NCI-H2227 (cell line): ENCODE results near the gene CHDH.

Experiments used
- DNase-seq: peaks from one replicate; lab custom pipeline; 2025; ENCODE audit not compliant: unreplicated experiment; lab: John Stamatoyannopoulos, UW

CHDH gene

GRCh38 chr3:53809764-53810400 is 36.3 kb downstream of the CHDH start:
- DNase-seq, result no peak

- no peak for DNase-seq
Observed at GRCh38 chr3:53809267-53809666, 37.0 kb downstream of the CHDH start.

DNA sequence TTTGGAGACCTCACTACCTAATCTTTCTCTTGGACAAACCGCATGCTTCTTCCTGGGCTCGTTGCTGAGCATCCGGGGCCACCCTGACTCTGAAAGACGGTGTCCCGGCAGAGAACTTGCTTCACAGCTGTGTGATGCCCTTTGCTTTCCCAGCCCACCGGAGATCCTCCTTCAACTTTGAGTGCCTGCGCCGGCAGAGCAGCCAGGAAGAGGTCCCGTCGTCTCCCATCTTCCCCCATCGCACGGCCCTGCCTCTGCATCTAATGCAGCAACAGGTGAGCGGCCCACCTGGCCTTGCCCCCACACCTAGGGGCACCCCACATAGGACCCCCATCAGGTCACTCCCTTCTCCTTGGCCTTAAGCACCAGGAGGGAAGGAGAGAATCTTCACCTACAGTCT is 37.7 kb downstream of the CHDH start:
- DNase-seq, result no peak

DNA sequence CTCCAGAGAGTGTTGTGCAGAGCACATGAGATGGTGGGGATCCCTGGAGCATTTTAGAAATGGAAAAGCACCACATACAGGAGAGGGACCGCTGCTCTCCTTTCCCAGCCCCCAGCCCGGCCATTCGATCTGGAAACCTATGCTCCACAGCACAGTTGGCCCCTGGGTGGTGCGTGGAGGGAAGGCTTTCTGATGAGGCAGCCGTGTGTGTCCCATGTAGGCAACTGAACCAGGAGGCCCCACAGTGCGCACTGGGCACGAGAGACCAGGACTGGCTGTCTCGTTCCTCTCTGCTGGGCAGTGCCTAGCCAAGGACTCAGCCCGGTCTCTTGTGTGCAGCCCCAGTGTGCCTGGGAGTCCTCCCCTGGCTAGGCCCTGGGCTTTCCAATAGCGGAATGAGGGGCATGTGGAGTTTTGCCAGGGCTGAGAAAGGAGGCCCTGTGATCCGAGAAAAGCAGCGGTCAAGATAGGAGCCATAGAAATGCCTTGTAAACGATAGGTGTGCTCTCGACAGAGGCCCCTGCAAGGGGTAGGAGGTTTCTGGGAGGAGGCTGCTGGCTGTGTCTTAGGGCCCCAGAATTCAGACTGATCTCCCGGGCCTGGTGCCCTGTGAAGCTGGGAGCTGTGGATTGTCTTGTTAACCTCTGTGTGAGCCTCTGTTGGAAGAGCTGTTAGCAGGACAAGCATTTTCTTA is 39.0 kb downstream of the CHDH start:
- DNase-seq, result no peak

DNA sequence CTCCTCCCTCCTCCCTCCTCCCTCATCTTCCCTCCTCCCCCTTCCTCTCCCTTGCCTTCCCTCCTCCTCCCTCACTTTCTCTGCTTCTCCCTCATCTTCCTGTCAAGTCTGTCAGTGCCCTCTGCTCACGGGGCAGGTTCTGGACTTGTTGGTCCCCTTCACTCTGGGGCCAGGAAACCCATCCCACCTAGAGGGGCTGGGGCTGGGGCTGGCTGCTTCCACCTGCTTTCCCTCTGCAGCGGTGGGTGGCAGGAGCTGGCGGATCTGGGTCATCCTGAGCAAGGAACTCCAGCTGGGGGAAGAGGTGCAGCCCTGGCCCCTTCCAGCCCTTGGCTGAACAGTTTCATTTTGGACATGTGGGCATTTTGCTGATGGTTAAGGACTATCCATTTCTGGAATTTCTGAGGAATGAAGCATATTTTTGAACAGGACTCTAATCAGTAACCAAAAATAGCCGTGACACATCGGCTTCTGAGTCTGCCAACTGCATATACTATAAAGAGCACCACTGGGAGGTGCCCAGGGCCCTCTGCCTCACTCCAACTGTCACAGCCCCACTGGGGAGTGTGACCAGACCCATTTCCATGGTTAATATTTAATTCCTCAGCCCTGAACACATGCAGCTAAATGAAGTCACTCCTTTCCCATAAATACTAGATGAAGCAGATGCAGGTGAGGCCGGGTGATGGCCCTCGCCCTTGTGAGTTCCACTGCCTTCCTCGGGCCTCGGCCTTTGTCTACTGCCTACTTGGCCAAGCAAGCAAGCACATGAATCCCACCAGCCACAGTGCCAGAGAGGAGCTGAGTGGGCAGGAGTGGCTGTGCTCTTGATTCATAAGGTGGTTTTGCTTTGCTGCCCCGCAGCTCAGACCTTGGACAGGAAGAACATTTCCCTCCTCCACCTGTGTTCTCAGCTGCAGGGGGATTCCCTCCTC is 39.8 kb downstream of the CHDH start:
- no peak for DNase-seq

DNA sequence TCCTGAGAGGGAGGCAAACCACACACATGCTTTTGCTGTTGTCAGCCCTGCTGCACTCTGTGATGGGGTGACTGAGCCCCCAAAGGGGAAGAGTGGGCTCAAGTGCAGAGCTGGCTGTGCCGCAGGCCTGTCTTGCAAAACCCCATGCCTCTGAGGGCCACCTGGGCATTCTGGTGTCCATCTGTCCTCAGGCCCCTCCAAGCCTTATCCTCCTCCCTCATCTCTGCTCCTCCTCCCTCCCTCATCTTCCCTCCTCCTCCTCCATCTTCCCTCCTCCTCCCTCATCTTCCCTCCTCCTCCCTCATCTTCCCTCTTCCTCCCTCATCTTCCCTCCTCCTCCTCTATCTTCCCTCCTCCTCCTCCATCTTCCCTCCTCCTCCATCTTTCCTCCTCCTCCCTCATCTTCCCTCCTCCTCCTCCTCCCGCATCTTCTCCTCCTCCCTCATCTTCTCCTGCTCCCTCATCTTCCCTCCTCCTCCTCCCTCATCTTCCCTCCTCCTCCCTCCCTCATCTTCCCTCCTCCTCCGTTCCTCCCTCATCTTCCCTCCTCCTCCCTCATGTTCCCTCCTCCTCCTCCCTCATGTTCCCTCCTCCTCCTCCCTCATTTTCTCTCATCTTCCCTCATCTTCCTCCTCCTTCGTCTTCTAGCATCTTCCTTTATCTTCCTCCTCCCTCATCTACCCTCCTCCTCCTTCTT is 40.6 kb downstream of the CHDH start:
- DNase-seq, result no peak

DNA sequence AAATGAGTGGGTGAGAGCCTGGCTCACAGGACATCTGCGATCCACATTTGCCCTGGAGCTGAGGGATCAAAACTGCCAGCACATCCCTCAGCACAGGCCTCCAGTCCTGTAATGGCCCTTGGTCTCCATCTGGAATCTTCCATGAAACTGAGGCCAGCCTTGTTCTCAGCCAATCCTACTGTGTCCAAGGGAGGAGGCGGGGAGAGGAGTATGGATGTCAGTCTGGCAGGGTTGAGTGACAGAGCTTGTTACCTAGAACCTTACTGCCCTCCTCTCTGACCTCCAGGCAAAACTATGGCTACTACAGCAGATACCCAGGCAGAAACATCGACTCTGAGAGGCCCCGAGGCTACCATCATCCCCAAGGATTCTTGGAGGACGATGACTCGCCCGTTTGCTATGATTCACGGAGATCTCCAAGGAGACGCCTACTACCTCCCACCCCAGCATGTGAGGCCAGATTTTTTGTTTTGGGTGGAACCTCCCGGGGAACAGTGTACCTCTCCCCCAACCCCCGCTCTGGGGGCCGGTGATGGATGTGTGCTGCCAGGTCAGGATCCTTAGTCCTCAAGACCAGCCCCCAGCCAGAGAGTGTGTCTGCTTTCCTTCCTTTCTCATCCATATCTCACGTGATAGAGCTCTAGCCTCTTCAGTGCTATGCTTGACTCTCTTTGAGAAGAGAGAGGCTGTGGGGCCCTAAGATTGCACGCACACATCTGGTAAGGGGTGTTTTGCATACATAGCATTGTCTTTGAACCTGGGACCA is 41.3 kb downstream of the CHDH start:
- no peak for DNase-seq

- no peak for DNase-seq
Observed at GRCh38 chr3:53803816-53804695, 42.2 kb downstream of the CHDH start.

DNA sequence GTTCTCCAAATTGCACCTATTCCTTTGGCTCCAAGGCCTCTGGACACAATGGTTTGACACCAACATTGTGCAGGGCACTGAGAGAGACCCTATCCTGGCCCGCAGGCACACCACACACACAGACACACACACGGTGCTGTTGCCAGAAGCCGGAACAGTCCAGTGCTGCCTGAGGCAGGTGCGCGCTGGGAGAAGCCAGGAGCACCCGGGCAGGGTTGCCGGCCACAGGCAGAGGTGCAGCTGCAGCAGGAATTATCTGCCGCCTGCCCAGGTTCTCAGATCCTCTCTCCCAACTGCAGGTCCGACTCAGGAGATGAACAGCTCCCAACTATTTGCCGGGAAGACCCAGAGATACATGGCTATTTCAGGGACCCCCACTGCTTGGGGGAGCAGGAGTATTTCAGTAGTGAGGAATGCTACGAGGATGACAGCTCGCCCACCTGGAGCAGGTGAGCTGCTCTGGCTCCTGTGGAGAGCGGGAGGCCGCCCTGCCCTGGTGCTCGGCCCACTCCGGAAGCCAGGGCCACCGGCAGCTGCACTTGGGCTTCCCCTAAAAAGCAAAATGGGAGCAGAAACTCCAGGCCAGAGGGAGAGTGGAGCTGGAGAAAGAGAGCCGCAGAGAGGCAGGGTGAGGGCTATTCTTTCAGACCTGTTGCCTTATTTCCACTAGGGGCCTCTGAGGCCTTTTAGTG is 42.9 kb downstream of the CHDH start:
- DNase-seq, result no peak

- no peak for DNase-seq
Observed at GRCh38 chr3:53802256-53802880, 43.9 kb downstream of the CHDH start.

DNA sequence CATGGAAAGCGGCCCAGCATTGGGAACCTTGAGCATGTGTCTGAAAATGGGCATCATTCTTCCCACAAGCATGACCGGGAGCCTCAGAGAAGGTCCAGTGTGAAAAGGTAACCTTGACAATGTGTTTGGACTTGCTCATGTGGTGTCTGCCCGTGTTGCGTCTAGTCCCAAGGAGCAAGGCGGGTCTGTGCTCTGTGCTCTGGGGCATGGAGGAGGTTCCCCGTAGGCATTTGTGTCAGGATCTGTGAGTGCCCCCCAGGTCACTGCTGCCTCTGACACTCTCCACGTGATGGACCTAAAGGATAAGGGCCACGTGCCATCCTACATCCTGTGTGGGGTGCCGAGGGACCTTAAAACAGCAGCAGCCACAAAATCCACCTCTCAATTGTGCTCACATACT is 44.9 kb downstream of the CHDH start:
- no peak for DNase-seq

DNA sequence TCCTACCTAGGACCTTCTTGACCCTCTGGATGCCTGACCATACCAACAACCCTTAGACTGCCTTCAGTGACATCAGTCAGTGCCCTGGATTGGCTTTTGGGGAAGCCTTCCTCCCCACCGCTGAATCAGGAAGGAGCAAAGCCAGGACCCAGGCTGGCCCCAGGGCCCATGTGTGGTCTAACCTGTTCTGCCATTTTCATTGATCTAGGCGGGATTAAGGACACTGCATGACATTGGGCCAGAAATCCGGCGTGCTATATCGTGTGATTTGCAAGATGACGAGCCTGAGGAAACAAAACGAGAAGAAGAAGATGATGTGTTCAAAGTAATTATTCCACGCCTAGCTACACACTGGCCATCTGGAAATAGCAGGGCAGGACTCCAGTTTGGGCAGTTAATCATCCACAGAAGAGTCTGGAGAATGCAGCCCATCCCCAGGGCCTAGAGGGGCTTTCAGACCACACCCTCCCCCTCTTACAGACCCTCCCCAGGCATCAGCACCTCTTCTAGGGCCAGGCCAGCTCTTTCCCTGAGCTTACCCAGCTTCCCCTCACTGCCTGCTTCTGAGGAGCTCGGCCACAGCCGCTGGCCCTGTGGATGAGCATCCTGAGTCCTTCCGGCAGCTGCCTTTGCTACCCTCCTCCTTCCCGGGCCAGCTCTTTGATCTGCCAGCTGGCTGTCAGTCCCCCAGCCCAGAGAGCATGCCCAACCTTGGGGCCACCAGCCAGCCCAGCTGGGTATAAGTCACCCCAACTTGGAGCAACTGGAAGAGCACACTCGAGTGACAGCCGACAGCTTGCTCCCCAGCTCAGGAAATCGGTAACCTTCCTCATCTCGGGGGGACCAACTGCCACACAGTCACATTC is 45.9 kb downstream of the CHDH start:
- no peak for DNase-seq

DNA sequence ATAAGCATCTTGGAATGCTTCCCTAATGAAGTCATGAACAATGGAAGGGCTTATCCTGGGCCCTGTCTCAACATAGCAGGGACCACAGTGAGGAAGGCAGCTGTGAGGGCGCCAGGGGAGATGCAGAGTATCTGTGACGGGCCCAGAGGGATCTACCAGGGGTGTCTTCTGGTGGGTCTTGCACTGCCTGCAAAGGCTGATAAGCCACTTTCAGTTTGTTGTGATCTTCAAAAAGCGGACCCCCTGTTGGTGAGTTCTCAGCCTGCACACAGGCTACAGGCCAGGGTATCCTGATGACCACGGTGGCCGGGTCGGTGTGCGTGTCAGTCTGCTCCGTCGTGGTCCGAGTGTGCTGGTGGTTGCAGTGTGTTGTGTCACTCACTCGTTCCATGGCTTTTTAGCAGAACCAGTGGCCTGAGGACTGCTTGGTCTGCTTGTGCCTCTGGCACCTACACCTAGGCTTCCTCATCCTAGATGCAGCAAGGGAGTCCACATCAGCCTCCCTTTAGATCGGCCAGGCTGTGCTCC is 46.8 kb downstream of the CHDH start:
- no peak for DNase-seq

DNA sequence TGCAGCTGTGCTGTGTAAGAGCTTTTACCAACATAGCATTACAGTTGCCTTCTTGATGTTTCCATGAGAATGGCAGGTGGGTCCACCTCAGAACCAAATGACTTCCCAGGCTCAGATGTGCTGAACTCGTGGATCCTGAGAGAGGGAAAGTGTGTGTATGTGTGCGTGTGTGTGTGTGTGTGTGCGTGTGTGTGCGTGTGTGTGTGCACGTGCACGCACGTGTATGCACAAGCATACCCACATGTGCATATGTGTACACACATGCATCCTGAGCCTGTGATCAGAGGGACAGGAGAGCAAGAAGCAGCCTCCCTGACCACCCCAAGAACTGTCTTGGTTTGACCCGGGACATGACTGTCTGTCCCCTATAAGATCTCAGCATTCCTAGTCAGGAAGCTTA is 48.1 kb downstream of the CHDH start:
- DNase-seq, result no peak

DNA sequence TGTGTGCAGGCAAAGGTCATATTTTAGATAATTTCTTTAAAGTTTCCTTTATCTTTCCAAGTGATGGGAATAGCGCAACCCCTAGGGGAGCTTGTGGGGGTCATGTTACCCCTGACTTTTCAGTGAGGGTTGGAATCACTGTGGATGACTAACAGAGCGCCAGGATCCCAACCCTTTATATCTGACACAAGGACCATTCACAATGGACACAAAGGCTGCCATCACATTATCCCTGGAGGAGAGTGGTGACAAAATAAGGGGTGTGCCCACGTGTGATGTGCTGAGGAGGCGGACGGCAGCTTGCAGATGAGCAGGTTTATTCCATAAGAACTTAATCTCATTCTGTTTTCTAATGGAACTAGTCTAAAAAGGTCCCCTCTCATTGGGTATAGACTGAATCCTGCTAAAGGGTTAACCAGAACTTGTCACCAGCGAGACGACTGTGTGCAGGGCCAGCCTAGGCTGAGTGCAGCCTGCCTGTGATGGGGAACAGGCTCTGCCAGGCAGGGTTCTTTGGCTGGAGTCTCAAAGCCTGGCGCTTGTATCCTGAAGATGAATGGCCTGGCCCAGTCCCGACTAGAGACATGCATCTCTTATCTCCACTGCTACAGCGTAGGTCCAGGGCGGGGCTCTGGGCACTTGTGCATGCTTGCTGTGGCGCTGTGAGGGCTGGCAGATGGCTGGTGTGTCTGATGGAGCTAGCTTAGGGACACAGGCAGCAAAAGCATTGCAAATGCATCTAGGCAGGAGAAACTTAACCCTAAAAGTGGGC is 50.2 kb downstream of the CHDH start:
- peak; percentile 56 for DNase-seq

DNA sequence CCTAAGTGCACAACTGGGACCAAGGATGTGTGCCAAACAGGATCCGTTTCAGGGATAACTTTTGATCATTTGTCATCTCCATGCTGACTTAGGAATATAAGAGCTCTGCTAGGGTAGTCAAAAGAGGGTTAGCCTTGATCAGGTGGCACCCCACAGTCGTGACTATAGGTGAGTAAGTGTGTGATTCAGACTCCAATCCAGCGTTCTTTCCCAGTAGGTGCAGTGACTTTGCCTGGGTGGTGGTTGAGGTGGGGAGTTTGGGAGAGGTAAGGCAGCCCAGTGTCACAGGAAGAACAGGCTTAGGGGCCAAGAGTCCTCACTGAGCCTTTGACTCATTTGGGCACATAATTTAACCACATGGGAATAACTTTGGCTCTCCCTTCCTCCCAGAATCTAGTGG is 51.0 kb downstream of the CHDH start:
- DNase-seq, result no peak

GRCh38 chr3:53794597-53794996 is 51.6 kb downstream of the CHDH start:
- DNase-seq, result no peak
